NCI-H187 treated with DMSO at 0.1 percent for 48 hours (cell line): ENCODE data around the gene TMEM8B.
A peak's percentile ranks its signal among the peaks of the same experiment; 100 is the strongest.
"Not testable (repeated sequence)": the region's sequence is repeated elsewhere in the genome, so short reads cannot be mapped to it uniquely, and the experiment has no call there.

Experiments used
- DNase-seq: peaks from one replicate; lab custom pipeline; 2025; lab: John Stamatoyannopoulos, UW

The TMEM8B gene

GRCh38 chr9:35867538-35867937, 38.5 kb downstream of the TMEM8B start:
- no peak for DNase-seq

DNA sequence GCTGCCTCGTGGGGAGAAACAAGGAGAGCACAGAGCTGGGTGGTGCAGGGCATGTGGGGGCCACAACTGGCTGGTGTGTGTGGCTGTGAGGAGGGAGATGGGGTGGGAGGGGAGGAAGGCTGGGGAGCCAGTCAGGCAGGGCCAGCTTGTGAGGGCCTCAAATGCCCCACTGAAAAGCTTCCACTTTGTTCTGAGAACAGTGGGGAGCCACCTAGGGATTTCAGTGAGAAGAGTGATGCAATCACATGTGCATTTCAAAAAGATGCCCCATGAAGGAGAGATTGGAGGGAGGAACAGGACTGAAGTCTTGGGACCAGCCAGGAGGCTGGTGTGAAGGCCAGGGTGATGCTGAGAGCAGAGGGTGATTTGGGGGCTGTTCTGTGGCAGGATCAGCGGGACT, 39.9 kb downstream of the TMEM8B start:
- DNase-seq: no peak

DNA sequence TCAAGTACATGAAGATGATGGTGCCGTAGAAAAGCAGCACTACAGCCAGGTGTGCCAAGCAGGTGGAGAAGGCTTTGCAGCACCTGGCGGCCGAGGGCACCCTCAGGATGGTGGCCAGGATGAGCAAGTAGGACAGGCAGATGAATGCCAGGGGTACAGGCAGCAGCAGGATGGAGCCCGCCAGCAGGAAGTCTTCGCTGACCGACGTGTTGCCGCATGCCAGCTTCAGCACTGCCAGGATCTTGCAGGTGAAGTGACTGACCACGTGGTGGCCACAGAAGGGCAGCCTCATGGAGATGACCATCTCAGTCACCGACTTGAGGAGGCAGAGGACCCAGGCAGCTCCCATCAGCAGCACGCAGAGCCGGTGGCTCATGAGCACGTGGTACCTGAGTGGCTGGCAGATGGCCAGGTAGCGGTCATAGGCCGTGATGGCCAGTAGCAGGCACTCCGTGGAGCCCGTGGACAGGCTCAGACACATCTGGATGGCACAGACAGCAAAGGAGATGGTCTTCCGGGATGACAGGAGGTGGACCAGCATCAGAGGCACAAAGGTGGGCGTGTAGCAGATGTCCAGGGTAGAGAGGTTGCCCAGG, 40.7 kb downstream of the TMEM8B start:
- DNase-seq: no peak

- DNase-seq: no peak
Measured at GRCh38 chr9:35870351-35870923, 41.4 kb downstream of the TMEM8B start, which contains the start of gene OR13J1. TSS of gene OR13J1 (minus strand) at chr9:35870401. CDS start at chr9:35870401, 0 bp downstream.

GRCh38 chr9:35871545-35871944, 42.5 kb downstream of the TMEM8B start:
- DNase-seq: no peak

- no peak for DNase-seq
Measured at GRCh38 chr9:35872505-35872904, 43.5 kb downstream of the TMEM8B start.

GRCh38 chr9:35882263-35882848, 53.3 kb downstream of the TMEM8B start:
- peak; percentile 5 for DNase-seq

DNA sequence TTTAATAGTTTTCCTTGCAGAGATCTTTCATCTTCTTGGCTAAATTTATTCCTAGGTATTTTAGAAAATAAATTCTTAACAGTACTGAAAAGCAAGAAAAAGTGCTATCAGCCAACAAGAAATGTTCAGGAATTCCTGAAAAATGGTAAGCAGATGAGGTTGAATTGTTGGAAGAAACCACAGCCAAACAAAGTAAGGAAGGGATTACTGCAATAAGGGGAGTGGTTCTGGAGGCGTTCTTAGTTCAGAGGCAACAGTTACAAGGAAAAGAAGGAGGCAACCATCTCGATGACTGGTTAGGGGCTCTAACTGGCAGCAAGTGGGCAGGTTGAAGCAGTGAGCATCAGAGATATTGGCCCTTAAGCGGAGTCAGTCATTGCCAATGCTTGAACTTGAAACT, 54.0 kb downstream of the TMEM8B start:
- DNase-seq: no peak

DNA sequence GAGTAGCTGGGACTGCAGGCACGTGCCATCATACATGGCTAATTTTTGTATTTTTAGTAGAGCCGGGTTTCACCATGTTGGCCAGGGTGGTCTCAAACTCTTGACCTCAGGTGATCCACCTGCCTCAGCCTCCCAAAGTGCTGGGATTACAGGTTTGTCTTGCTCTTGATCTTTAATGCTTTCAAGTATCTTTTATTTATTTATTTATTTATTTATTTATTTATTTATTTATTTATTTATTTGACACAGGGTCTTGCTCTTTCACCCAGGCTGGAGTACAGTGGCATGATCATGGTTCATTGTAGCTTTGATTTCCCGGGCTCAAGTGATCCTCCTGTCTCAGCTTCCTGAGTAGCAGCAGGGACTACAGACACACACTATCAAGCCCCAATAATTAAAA, 55.9 kb downstream of the TMEM8B start:
- not testable (repeated sequence) for DNase-seq

GRCh38 chr9:35891646-35892045, 62.6 kb downstream of the TMEM8B start:
- no peak for DNase-seq

- DNase-seq: no peak
Measured at GRCh38 chr9:35892051-35892450, 63.0 kb downstream of the TMEM8B start.

DNA sequence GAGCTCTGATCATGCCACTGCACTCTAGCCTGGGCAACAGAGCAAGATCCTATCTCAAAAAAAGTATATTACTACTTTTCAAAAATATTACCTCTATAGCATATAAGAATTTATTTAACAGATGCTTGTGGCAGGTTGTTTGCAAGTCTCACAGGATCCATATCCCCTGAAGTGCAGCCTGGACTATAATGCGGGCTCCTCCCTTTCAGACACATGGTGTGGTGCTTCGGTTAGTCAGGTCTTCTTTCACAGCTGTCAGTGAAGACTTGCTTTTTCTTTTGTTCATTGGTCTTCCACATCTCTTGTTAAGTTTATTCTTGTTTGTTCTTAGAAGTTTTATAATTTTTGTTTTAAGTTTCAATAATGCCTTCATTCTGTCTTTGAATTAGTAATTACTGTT, 67.5 kb downstream of the TMEM8B start:
- no peak for DNase-seq

DNA sequence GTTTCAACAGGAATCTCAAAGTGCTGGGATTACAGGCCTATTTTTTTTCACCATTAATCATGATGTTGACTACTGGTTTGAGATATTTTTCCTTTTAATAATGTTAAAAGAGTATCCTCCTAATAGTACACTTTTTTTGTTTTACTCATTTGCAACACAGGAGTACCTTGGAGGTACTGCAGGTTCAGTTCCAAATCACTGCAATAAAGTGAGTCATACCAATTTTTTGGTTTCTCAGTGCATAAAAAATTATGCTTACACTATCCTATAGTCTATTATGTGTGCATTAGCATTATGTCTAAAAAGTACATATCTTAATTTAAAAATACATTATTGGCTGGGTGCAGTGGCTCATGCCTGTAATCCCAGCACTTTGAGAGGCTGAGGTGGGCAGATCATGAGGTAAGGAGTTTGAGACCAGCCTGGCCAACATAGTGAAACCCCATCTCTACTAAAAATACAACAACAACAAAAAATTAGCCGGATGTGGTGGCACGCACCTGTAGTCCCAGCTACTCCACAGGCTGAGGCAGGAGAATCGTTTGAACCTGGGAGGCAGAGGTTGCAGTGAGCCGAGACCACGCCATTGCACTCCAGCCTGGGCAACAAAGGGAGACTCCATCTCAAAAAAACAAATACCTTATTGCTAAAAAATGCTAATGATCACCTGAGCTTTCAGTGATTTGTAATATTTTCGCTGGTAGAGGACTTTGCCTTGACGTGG, 68.5 kb downstream of the TMEM8B start:
- DNase-seq: not testable (repeated sequence)

GRCh38 chr9:35898337-35898736, 69.3 kb downstream of the TMEM8B start:
- DNase-seq: no peak

DNA sequence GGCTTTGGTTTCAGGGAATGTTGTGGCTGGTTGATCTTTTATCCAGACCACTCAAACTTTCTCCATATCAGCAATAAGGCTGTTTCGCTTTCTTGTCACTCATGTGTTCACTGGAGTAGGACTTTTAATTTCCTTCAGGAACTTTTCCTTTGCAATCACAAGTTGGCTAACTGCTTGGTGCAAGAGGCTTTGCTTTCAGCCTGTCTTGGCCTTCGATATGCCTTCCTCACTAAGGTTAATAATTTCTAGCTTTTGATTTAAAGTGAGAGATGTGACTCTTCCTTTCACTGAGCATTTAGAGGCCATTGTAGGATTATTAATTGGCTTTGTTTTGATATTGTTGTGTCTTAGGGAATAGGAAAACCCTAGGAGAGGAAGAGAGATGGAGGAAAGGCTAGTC, 70.0 kb downstream of the TMEM8B start:
- DNase-seq: no peak

- DNase-seq: no peak
Measured at GRCh38 chr9:35903049-35903448, 74.0 kb downstream of the TMEM8B start.

GRCh38 chr9:35904338-35904737, 75.3 kb downstream of the TMEM8B start:
- no peak for DNase-seq

DNA sequence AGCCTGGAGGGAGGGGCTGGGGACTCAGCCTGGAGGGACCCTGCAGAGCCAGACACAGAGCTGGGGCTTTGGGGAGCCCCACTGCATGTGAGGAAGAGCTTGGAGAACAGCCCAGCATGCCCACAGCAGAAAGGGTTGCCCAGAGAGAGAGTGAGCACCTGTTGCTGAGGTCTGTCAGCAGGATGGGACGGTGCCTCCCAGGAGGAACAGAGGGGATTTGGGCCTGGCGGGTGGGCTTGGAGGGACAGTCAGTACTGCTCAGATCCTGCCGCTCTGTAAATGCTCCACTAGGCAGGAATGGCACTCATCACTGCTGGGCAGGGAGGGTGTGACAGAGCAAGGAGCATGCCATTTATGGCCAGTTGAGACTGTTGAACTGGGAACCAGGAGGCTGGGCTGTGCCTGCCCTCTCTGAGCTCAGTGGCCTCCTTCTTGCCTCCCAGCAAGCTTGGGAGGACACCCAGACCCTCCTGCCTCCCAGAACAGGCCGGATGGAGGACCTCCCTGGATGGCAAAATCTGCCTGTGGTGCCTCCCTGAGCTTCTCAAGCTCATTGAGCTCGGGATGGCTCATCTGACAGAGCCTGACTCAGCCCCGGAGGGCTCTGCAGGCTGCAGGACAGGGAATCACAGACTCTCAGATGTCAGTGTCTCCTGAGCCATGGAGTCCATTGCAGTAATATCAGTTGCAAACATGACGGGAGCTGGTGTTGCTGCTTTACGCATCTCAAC, 76.2 kb downstream of the TMEM8B start:
- no peak for DNase-seq

DNA sequence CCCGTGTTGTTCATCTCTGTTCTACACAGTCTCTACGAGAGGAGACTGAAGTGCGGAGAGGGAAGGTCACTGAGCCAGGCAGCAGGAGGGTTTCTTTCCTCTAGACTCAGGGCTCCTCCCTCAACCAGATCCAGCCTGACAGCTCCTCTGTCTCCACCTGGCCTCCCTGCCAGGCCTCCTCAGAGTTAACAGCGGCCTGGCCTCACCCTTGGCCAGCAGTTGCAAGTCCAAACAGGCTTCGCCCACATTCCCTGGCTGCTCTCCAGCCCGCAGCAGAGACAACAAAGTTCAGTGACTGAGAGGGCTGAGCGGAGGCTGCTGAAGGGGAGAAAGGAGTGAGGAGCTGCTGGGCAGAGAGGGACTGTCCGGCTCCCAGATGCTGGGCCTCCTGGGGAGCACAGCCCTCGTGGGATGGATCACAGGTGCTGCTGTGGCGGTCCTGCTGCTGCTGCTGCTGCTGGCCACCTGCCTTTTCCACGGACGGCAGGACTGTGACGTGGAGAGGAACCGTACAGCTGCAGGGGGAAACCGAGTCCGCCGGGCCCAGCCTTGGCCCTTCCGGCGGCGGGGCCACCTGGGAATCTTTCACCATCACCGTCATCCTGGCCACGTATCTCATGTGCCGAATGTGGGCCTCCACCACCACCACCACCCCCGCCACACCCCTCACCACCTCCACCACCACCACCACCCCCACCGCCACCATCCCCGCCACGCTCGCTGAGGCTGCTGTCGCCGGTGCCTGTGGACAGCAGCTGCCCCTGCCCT, 77.1 kb downstream of the TMEM8B start, which contains the start of gene HRCT1:
HRCT1 (plus strand) TSS at position 291 of the 768 bp plus-strand sequence; CDS start at position 377, 86 bp downstream.
- no peak for DNase-seq

GRCh38 chr9:35906923-35907699, 78.1 kb downstream of the TMEM8B start:
- no peak for DNase-seq
